Medulla oblongata (tissue), 1 donor: Measurements from ENCODE around the gene ELK4.

Experiments used
- DNase-seq: peaks from one replicate; pipeline ENCODE4 v3.0.0-alpha.2; 2015; ENCODE audit errors: extremely low spot score

ELK4 gene

DNA sequence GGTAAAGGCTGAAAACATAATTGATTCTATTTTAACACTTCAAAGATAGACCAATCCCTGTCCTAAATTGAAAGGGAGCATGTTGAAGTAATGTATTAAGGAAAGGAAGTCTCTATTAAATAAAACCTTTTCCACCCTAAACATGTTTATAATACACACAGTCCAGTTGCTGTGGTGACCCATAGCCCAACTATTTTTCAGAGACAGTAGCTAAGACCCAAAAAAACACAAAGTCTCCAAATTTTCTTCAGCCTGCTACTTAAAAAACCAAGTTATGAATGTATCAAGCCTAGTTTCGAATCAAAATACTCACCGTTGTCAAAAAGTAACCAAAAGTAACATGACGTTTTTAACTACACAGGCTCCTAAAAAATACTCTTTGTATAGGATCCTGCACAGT is 1.6 kb downstream of the ELK4 start:
- DNase-seq, result no peak

DNA sequence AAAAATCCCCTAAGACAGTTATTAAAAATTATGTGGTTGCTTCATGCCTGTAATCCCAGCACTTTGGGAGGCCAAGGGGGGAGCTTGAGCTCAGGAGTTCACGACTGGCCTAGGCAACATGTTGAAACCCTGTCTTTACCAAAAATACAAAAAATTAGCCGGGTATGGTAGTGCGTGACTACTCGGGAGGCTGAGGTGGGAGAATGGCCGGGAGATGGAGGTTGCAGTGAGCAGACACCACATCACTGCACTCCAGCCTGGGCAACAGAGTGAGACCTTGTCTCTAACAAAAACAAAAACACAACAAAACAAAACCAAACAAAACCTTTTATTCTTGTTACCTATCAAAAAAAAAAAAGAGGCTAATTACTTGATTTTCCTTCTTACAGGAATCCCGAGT is 2.1 kb downstream of the ELK4 start:
- DNase-seq, result no peak

DNA sequence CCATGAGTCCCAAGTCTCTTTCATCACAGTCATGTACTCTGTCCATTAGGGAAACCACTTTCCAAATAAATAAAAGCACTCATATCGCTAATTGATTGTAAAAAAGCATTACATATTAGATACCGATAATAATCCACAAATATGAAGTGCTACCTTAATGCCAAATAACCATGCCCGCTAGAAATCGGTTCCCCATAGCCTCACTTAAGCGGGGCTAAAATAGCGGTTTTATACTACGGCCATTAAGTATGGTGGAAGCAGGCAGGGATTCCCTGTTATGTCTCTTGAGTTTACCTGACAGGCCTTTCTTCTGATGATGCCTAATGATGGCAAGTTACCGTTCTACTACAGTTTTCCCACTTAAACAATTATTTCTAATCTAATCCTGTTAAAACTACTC is 3.9 kb downstream of the ELK4 start:
- no peak for DNase-seq

DNA sequence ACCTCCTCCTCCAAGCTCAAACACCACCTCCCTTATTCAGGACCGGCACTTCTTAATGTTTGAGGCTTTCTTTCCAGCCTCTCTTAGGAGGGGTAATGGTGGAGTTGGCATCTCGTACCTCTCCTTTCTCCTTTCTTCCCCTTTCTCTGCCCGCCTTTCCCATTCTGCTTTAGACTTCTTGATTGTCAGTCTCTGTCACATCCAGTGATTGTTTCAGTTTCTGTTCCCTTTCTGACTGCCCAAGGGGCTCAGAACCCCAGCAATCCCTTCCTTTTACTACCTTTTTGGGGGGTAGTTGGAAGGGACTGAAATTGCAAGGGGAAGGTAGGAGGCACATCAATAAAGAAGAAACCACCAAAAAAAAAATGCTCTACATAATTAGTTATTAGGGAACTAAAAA is 5.6 kb downstream of the ELK4 start:
- peak; percentile 71 for DNase-seq

DNA sequence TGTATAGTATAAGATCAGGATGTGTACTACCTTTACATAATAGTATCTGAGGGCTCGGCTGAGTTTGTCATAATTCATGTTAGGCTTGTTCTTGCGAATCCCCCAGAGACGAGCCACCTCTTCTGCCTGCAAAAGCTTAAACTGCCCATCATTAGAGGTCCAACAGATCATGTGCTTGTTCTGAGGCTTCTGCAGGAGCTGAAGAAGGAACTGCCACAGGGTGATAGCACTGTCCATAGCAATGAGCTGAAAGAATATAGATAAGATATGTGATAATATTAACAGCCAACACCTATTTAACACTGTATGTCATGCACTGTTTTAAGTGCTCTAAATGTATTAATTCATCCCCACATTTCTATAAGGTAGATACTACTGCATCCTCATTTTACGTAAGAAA is 8.2 kb downstream of the ELK4 start:
- no peak for DNase-seq

DNA sequence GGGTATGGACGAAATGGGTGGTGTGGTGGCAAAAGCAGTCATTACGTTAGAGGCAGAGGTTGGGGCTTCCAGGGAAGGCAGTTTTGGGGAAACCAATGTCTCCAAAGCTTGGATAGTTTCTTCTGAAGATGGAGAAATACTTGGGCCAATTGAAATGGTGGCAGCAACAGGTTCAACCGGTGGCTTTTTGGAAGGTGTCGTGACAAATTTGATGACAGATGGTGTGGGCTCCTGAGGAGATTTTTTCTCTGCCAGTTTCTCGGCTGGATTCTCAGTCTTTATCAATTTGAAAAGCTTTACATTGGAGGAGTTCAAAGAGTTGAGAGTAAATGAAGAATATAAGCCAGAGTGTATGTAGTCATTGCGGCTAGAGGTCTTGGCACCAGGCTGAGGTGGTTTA is 11.5 kb downstream of the ELK4 start:
- DNase-seq, result no peak

DNA sequence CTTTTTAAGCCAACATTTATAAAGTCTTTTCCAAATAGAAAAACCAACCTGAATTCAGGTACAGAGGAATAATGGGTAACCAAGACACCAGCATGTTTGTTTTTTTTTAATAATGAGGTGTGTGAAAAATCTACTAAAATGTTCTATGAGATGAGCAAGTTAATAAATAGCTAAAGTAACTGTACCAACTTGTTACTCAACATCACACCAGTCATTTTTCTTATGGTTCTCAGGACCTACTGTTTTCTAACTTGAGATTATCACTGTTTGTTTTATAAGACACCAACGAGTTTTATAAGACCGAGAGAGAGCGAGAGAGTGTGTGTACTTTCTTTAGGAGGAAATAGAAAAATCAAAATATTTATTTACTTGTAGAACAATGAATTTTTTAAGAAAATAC is 12.4 kb downstream of the ELK4 start:
- DNase-seq, result no peak

DNA sequence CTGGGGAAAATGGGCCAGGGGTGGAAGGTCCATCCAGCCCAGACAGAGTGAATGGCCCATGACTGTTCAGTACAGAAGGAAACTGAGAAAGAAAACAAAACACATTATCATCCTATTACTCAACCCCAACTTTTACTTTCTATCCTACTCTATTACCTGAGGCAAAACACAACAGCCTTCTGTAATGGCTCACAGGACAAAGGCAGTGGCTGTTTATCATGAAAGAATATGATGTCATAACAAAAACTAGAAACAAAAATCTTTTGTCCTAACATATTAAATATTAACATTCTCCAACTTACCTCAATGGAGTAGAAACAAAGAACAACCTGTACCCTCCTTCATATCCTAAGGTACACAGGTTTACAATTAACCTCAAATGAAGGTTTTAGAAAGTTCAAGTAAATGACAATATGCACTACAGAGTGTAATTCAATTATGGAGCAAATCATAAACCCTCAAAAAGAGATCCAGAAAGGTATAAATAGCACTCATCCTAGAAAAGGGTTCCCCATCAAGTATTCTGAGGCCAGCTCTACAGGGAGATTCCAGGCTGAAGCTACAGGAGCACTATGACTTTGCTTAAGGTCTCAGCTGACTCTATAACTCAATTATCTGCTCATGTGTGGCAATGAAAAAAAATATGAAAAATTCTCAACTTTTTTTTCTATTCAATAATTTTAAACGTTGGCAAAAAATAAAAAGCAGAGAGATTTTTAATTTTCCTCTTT is 15.1 kb downstream of the ELK4 start:
- no peak for DNase-seq

DNA sequence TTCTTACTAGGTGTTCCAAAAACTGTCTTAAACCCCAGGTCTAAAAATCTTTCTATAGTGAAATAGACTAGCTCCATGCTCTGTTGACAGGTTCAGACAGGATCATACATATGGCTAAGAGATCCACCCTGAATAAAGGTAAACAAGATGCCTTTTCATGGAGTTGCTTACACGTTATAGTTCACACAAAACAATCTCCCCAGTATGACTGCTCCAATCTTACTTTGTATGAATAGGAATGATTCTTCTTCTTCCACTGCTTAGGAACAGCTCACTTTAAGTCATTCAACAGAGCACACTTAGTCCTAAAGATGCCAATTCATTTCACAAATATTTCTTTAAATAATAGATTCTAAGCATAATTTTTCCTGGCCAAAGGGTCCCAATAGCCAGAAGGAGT is 16.0 kb downstream of the ELK4 start:
- no peak for DNase-seq

DNA sequence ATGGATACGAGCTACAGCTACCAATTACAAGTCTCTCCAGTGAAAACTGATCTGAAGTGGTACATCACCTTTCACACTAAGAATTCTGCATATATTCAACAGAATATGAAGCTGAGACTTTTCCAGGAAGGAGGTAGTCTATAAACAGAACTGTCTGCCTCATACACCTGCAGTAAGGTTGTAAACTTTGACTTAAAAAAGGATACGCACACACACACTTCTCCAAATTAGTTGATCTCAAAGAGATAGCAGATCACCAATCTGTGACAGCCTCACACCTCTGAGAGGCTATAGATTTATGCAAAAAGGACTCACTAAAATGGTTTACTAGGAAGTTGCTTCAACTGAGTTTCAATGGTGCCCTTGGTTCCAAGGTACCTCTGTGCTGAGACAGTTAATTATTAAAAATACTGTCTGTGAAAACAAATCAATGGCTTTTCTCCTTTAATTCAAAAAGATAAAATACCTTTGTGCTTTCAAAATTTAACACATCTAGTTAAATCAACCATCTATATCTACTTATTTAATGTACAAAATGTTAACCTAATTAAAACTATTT is 17.9 kb downstream of the ELK4 start:
- no peak for DNase-seq

DNA sequence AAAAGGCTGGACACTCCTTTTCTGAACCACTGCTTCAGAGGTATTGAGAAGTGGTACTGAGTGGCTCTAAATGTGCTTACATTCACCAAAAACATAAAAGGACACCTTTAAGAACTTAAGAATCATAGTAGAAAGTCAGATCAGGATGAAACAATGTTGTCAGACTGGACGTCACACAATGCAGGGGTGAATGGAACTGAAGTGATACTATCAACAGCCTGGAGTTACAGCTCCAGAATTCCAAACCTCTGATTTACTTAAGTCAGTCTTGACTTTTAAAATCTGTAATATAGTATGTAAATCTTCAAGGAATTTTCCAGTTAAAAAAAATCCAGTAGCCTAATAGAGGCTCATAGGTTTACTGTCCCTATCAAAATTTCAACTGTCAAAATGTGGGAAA is 19.3 kb downstream of the ELK4 start:
- no peak for DNase-seq

DNA sequence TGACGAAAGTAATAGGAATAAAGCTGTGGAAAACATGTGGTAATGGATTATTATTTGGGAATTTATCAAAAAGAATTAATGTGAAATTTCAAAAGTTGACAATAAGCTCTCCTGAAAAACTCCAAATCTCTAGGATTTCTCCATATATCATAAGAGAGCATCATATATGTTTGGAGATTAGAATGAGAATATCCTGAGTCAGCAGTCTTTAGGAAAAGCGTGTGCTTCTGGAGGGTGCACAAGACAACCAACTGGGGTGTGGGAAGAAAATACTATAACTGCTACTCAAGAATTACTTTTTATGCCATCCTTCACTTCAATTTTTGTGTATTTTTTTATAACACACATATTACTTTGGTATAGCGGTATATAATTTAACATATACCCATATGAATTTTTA is 19.7 kb downstream of the ELK4 start:
- no peak for DNase-seq

DNA sequence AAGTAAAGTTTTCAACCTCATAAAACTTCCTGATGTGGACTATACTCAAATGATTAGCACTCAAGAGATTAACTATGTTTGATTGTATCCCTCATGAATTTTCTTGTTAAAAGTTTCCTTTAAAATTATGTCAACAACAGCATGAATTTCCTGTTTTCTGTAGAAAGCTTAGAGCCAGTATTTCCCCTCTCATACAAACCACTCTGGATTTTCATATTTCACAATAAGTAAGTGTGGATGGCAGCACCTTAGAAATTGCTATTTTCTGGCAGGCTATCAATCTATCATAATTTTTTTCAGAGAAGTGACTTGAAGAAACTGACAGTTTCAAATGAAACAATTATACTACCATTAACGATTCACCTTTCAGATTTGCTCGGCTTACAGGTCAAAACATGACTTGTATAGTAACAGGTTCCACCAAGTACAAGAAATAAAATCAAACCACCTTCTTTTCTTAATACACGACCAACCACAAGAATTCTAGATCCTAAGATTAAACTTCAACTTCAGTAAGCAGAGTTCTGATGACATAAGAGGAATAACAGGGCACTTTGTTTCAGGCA is 20.8 kb downstream of the ELK4 start:
- DNase-seq, result no peak

DNA sequence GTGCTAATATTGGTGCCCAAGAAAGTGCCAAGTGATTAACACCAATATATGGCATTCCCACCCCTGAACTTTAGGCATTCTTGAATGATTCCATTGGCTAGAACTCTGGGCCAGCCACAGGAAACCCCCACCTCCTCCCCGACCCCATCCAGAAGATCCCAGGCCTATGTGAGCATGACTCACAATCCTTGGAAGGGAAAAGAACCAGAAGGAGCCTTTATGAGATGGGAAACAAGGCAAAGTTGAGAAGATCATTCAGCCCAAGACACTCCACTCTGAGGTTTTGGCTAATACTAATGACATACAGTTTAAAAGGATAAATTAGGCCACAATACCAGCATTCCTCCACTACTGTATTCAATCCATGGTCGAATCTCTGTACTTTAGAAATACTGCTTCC is 21.8 kb downstream of the ELK4 start:
- DNase-seq, result no peak

DNA sequence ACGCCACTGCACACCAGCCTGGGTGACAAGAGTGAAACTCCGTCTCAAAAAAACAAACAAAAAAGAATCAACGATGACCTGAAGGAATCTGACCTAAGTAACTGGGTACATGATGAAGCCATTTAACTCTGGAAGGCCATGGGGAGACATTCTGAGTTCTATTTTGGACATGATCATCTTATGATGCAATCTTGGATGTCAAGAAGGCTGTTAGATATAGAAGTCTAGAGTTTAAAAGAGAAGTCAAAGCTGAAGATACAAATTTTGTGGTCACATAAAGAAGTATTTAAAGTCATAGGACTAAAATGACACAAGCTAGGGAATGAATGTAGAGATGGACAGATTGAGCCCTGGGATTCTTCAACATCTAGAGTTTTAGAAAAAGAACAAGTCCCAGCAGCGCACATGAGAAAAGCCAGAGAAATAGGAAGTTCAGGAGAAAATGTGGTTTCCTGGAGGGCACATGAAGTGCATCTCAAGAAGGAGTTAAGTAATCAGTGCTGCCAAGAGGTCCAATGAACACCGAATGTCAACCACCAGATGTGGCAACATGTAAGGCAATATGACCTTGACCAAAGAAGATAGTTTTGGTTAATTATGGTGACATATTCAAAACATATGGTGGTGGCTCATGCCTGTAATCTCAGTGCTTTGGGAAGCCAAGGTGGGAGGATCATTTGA is 26.8 kb downstream of the ELK4 start:
- DNase-seq, result no peak

DNA sequence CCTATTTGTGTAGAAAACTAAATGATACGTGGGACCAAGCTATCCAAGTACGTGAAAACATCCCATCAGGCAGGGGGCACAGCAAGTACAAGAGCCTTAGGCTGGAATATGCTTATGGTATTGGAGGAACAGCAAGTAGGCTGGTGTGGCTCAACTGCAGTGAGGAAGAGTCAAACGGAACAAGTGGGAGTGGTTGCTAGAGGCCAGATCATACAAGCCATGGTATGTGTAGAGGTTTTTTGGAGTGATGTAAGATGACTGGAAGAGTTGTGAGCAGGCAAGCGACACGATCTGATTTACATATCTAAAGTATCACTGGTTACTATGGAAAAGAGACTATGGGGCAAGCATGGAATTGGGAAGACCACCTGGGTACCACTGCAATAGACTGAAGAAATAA is 27.8 kb downstream of the ELK4 start:
- DNase-seq, result no peak

DNA sequence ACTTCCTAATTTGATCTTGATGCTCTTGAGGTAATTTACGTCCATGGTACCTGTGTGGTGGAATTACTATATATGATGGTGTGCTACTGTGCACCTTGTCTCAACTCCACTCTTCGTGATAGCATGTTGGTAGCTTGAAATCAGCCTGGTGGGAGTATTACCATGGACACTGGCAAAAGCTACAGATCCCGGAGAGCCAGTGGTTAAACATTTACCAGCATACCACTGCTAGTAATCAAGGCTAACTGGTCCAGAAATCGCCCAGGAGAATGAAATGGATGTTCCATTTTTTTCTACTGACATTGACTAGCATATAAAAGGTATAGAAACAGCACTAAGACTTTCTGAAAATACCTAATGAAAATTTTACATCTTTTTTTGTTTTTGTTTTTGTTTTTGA is 30.6 kb downstream of the ELK4 start:
- DNase-seq, result no peak

DNA sequence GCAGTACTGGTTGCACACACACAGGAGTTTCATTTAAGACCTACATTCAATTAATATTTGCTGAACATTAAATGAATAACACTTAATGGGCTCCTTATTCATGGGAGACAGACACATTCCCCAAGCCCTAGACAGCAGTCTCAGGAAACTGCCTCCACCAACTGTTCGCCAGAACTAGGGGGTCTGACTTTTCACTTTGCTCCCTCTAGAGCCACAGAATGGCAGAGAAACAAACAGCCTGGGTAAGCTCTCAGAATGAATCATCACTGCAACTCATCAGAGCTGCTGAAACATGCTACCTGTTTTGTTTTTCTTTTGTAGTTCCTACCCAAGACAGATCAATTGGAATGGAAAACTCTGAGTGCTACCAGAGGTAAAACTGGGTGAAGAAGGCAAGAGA is 31.7 kb downstream of the ELK4 start:
- DNase-seq, result peak; percentile 16

DNA sequence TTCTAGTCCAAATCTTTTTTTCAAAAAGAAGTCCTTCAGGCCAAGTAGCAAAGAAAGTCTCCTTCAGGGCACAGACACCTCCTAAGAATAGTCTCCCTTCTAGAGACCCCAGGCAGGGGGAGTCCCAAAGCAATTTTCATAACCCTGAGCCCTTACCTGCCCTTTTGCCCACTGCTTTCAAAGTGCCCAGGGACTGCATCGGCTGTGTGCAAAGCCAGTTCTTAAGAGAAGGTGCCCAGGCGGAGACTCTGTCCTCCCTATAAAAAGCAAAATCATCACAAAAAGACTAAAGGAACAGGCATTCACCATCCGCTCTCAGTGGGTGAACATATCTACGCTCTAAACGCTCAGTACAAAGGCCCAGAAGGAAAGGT is 32.2 kb downstream of the ELK4 start:
- DNase-seq, result no peak

DNA sequence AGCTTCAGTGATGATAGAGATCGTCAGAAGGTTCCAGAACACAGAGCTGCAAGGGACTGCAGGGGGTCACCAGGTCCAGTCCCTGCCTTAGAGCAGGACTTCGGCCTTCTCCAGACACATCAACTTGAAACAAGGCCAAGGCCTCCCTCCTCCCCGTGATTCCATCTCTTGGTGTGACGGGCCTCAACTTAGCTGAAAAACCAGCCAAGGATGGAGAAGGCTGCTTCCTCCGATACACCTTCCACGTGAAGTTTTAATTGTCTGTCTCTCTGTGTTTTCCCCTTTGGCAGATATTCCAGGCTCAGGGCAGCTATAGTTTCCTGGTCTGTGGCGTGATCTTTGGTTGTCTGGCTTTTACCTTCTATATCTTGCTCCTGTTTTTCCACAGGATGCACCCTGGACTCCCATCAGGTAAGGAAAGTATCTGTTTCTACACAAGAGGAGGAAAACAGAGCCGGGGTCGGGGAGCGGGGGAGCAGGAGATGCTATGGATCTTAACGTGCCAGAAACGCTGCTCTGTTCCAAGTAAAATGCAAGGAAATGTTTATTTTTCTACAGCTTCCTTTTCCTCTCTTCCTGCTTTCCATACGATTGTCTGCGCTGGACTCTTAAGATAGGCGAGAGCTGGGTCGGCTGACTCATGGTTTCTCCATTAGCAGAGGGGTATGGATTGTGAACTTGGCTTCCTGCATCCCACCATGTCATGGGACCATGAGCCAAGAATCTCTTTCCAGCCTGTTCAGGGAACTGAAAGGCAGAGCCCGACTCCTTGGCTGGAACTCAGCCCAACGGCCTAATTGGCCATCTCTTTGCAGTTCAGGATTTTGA is 32.8 kb downstream of the ELK4 start:
- peak; percentile 74 for DNase-seq

DNA sequence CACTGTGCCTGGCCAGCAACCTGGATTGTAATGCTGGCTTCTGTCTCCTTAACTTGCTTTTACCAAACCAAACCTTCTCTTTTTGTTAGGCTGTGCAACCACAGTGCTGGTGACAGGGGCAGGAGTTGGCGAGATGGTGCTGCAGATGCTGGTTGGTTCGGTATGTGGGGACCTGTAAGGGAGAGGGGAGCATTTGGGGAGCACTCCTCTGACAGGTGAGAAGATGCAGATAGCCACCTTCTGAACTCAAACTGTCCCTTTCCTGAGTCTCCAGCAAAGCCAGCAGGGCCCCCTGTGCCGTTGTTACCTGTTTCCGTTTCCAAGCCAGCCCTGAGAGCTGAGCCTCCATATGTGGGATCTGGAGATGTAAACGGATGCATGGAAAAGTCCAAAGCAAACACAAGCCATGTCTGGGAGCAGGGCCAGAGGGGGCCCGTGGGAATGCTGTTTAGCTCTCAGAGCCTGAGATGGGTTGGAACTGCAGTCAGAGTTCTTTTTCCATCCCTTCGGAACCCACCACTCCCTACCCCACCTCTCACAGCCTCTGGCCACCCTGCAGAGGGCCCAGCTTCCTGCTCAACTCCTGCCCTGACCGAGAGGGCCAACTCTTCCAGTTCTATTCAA is 34.0 kb downstream of the ELK4 start:
- no peak for DNase-seq

DNA sequence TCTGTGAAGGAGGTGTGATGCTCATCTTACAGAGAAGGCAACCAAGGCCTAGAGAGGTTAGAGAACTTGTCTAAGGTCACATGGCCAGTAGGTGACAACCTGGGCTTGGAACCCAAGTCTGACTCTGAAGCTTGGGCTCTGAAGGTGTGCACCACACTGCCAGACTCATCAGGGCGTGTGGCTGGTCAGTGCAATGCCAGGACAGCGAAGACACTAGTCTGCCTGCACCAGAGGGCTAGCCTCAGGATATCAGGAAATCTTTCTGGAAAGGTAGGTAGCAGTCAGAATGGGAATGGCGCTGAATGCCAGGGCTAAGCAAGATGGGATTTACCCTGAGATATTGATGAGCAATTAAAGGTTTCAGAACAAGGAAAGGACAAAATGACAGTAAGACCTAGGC is 34.9 kb downstream of the ELK4 start:
- DNase-seq, result no peak
